Small intestine (tissue), 7 donors: Measurements from ENCODE around the gene ZFP92. TPM values are rescaled to one million over a fixed set of nuclear protein-coding genes. Genes with fewer than 3 reads are reported as not detected.
A peak's percentile ranks its signal among the peaks of the same experiment; 100 is the strongest.

Experiments
- DNase-seq, 2 donors: peaks; one replicate each; pipeline versions ENCODE4 v3.0.0 to v3.0.0-alpha.2; 2013
- FAIRE-seq: peaks from 2 replicates; lab custom pipeline; 2012; peaks lifted over from hg19 to GRCh38; lab: Jason Lieb, UNC
- H3K27ac ChIP-seq, 3 donors: one replicate each; pipeline ENCODE4 v1.5.1; 2013; ENCODE audit warnings: low read length in 2 of 3, mild to moderate bottlenecking in 2 of 3, control low read depth in 1 of 3, inconsistent platforms in 1 of 3, low read depth in 1 of 3, moderate library complexity in 1 of 3
- H3K27me3 ChIP-seq, 3 donors: one replicate each; pipeline ENCODE4 v1.6.1; 2013; ENCODE audit warnings: low read length in 3 of 3, inconsistent platforms in 1 of 3; ENCODE audit not compliant: control insufficient read depth in 3 of 3, insufficient read depth in 3 of 3
- H3K36me3 ChIP-seq, 3 donors: one replicate each; pipeline ENCODE4 v1.6.1; 2013; ENCODE audit warnings: low read length in 3 of 3, inconsistent platforms in 1 of 3, low read depth in 1 of 3, mild to moderate bottlenecking in 1 of 3, moderate library complexity in 1 of 3; ENCODE audit not compliant: control insufficient read depth in 3 of 3, insufficient read depth in 2 of 3
- H3K4me1 ChIP-seq, 3 donors: one replicate each; pipeline ENCODE4 v1.6.1; 2013; ENCODE audit warnings: low read length in 2 of 3, inconsistent platforms in 1 of 3, low read depth in 1 of 3, mild to moderate bottlenecking in 1 of 3, moderate library complexity in 1 of 3; ENCODE audit not compliant: control insufficient read depth in 3 of 3, insufficient read depth in 2 of 3
- H3K4me3 ChIP-seq, 3 donors: one replicate each; pipeline ENCODE4 v1.5.1; 2013; ENCODE audit warnings: low read length in 3 of 3, control low read depth in 1 of 3, inconsistent platforms in 1 of 3, low read depth in 1 of 3, mild to moderate bottlenecking in 1 of 3, moderate library complexity in 1 of 3
- H3K9me3 ChIP-seq, 2 donors: one replicate each; pipeline ENCODE4 v1.6.1; 2013; ENCODE audit warnings: low read depth in 1 of 2, low read length in 1 of 2; ENCODE audit not compliant: control insufficient read depth in 2 of 2, insufficient read depth in 1 of 2
- WGBS, 3 donors: extraction: QIAGEN DNeasy Blood & Tissue Kit; methylation state at CpG; one replicate each; pipeline ENCODE4 v1.1.7; 2013; 5-methylcytosine and 5-hydroxymethylcytosine counted together
- polyA plus RNA-seq, 4 donors: library from polyadenylated mRNA; stranded (reverse) in 3 of 4; unstranded in 1 of 4; fragments of 200-250 nt in 3 of 4; fragments of 120-200 nt in 1 of 4; gene quantifications; one replicate each; pipeline versions ENCODE4 v1.2.1 to v1.2.3, GENCODE V29; 2013
- donor health status: healthy with polysubstance abuse.
- donor health status: control.
- donor health status: control.
- donor health status: Bipolar disorder and iron deficiency.
- donor health status: healthy.

ZFP92 gene
- polyA plus RNA-seq, 4 donors = 0.27 to 3.8 (median 0.42) TPM; not detected in 1

DNA sequence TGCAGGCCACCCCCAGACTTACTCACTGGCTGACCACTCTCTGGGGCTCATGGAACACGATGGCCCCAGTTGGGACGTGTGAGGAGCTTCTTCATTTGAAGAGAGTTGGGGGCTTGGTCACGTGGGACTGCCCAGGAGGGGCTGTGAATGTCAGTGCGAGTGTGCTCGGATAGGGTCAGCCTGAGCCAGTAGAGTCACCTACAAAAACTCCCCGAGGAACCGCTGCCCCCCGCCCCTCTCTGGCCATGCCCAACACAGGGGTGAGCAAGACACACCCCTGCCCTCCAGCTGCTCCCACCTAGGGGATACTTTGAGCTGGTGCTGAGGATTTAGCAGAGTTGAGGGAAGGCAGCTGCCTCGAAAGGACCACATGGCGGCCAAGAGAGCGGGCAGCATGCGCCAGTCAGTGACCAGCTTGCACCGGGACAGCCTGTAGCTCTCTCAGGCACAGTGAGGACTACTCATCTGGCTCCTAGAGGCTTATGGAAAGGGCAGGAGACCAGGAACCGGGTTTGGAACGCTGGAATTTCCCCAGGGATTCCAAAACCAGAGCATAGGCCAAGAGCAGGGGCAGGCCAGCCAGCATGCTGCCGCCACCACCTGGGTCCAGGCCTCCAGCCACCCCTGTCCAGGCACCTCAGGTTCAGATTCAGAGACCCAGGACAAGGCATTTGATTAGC, 18.5 kb upstream of the ZFP92 start:
- no peaks in the 10 kb centered on the region for H3K9me3 ChIP-seq
- no peak for DNase-seq
- no peaks in the 10 kb centered on the region for H3K36me3 ChIP-seq
- H3K27me3 ChIP-seq = no peaks in the 10 kb centered on the region
- H3K27ac ChIP-seq = no peak overlapping the region
- FAIRE-seq = no peak
- H3K4me1 ChIP-seq = no peaks in the 10 kb centered on the region
- no peak overlapping the region for H3K4me3 ChIP-seq
- 86 to 92% (median 88%) methylated on average over 16 of the region's 16 CpGs for WGBS, 3 donors

DNA sequence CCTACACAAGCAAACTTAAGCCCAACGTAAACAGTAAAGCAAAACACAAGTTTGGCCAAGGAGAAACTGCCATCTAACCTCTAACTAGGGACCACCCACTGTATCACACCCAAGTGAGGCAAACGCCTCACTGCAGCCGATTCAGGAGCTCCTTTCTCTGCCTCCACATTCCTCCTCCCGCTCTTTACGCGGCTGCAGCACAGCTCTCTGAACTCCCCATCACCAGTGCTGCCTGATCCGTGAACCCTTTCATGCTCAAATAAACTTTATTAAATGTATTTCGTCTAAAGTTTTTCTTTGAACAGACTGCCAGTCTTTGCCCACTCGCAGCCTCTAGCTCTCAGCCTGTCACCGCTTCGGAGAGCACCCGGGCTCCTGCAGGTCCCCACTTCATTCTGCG, 16.7 kb upstream of the ZFP92 start:
- Histone ChIP-seq H3K27ac (no peak overlapping the region), H3K9me3 (no peaks in the 10 kb centered on the region), H3K27me3 (no peaks in the 10 kb centered on the region), H3K4me3 (no peak overlapping the region), H3K36me3 (no peaks in the 10 kb centered on the region), H3K4me1 (no peaks in the 10 kb centered on the region)
- 52 to 82% (median 64%) methylated on average over 13 of the region's 13 CpGs for WGBS, 3 donors
- FAIRE-seq (no peak), DNase-seq (no peak)

DNA sequence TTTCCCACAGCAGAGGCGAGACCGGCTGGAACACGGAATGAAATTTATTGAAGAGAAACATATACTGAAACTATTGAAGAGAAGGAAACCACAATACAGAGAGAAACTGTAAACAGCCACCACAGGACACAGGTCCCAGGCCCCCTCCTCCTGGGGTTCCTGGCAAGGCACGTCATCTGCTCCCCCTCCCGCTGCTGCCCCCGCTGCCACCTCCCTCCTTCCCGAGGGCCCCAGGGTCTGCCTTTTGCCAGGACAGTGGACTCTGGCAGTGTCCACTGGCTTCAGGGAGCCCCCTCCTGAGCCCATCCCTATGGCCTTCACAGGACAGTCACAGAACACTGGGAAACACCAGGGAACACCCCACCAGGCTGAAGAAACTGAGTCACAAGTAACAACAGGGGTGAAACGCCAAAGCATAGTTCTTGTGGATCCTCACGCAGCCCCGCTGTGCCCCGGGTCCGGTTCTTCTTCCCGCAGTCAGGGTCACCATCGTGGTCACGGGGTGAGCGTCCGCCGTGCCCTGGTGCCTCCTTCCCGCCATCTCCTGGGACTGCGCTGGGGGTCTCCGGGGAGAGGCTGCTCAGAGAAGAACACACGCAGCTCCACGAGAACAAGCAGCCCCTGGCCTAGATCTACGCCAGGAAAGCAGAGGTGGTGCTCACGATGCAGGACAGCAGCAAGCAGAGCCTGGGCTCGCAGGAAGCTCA, 15.5 kb upstream of the ZFP92 start:
- no peaks in the 10 kb centered on the region for H3K36me3 ChIP-seq
- H3K4me1 ChIP-seq = no peaks in the 10 kb centered on the region
- DNase-seq = no peak
- no peak for FAIRE-seq
- H3K27ac ChIP-seq = no peak overlapping the region
- H3K27me3 ChIP-seq = no peaks in the 10 kb centered on the region
- no peak overlapping the region for H3K4me3 ChIP-seq
- 82 to 92% (median 87%) methylated on average over 24 to 26 of the region's 26 CpGs for WGBS, 3 donors
- H3K9me3 ChIP-seq = no peaks in the 10 kb centered on the region

DNA sequence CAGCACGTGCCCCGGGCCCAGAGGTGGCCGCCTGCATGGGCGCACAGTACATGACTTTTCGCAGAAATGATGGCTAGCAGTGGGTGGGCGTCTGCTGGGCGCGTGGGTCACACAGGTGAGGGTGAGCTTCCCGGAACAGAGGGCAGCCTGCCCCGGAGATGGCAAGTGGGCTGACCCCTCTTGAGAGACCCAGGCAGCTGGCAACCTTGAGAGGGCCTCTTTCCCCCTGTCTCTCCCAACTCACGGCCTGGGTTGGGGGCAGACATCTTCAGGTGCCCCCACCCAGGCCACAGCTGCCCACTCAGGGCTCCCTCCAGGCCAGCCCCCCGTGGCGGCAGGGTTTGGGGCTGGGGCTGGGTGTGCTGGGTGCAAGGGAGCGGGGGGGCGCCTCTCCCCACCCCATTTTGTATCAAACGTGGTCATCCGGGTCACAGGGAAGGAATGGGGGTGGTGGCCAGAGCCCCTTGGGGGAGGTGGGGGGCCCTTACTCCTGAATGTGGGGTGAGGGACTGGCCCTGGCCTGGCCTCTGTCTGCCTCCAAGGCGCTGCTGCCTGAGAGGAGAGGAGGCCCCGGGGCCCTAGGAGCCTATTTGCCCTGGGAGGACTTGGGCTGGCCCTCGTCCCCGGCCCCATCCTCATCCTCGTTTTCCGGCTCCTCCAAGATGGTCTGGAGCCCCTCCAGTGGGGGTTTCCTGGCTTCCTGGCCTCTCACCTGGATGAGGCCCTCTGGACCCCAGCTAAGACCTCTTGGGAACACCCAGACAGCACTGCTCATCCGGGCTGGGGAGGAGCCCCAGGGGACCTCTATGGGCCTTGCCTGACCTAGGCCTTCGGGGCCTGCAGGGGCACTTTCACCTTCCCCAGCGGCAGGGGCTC, 14.7 kb upstream of the ZFP92 start:
- FAIRE-seq (no peak), DNase-seq (no peak)
- Histone ChIP-seq H3K27me3 (no peaks in the 10 kb centered on the region), H3K9me3 (no peaks in the 10 kb centered on the region), H3K4me3 (no peak overlapping the region), H3K27ac (no peak overlapping the region), H3K36me3 (no peaks in the 10 kb centered on the region), H3K4me1 (no peaks in the 10 kb centered on the region)
- 84 to 93% (median 89%) methylated on average over 9 to 26 of the region's 26 CpGs for WGBS, 3 donors

DNA sequence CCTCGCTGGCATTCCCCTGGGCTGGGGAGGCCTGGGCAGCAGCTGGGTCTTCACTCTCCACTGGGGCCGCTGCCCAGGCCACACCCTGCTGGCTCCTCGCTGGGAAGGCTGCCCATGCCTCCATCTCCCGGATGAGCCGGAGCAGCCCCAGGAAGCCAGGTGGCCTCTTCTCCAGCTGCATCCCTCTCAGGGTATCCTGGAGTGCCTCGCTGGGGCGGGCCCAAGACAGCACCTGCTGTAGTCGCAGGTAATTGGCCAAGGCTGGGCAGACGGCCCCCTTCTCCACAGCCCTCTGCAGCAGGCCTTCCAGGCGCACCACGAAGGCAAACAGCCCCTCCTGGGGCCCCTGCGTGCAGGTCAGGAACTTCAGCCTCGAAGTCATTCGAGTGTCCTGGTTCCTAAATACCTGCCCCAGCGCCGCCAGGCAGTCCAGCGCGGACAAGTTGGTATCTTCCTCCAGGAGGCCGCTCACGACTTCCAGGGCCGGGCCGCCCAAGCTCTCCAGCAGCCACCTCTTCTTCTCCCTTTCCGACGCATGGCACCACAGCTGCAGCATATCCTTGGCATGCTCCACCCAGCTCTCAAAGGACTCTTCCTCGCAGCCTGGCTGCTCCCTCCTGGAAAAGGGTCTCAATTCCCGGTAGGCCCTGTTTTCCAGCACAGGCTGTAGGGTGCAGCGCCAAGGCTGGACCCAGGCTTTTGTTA, 13.9 kb upstream of the ZFP92 start:
- Histone ChIP-seq H3K27me3 (no peaks in the 10 kb centered on the region), H3K9me3 (no peaks in the 10 kb centered on the region), H3K4me3 (no peak overlapping the region), H3K27ac (no peak overlapping the region), H3K4me1 (no peaks in the 10 kb centered on the region), H3K36me3 (no peaks in the 10 kb centered on the region)
- WGBS, 3 donors = 73 to 88% (median 74%) methylated on average over 24 to 27 of the region's 27 CpGs
- FAIRE-seq (no peak), DNase-seq (no peak)

DNA sequence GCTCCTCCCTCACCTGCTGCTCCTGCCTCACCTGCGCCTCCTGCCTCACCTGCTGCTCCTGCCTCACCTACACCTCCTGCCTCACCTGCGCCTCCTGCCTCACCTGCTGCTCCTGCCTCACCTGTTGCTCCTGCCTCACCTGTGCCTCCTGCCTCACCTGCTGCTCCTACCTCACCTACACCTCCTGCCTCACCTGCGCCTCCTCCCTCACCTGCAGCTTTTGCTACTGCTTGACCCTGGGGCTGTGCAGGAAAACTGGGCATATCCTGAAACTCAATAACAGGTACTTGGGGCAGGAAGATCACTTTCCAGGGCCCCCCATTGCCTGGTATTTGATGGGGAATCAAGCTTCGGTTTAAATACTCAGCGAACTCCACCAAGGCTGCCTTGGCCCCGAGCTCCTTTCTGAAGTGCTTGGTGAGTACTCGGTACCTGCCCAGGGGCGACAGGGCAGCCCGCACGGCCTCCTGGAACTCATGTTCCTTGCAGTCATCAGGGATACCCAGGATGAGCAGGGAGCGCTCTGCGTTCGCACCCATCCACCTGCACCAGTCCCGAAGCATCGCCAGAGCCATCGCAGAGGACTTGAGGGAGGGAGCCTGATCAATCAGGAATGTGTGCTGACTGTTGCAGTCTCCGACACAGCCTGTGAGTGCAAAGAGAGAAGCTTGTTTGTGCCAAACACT, 12.9 kb upstream of the ZFP92 start:
- no peaks in the 10 kb centered on the region for H3K9me3 ChIP-seq
- WGBS, 3 donors = 81 to 89% (median 86%) methylated on average over 14 to 17 of the region's 17 CpGs
- no peak for DNase-seq
- H3K27me3 ChIP-seq = no peaks in the 10 kb centered on the region
- H3K36me3 ChIP-seq = no peaks in the 10 kb centered on the region
- H3K4me3 ChIP-seq = no peak overlapping the region
- no peak for FAIRE-seq
- H3K4me1 ChIP-seq = no peaks in the 10 kb centered on the region
- no peak overlapping the region for H3K27ac ChIP-seq

DNA sequence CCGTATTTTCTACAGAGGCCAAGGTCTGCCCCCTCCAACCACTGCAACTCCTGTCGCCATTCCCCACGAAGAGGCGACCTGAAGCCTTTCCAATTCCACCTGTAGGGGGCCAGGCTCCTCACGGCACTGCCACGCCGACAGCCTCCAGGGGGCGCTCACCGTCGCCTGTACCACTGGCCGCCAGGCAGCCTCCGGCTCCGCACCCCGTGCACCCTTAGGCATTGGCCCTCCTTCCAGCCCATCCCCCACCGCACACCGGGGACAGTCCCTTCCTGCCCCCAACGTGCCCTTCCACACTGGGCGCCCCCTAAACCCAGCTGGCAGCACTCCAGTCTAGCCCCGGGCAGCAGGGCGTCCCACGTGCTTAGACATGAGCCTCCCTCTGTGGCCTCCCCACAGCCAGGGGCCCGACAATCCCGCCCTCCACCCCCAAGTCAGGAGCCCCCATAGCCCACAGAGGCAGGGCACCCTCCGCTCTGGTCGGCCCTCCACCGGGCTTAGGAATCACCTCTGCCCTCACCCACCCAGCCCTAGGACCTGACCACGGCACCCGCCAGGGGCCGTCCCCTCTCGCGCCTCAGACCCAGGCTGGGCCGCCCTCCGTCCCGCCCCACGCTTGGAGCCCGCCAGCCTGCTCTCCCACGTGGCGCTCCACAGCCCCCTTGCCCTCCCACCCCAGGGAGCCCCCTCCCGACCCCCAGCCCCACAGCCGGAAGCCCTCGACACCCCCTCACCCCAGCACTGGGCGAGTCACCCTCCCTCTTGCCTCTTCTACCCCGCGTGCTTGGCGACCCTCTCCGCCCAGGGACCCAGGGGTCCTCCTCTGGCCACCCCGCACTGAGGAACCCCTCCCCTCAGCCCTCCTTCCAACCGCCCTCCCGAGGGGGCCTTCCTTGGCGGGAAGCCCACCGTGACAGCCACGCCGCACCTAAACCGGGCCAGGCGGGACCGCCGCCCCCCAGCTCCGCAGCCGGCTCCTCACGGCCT, 10.8 kb upstream of the ZFP92 start:
- Histone ChIP-seq H3K27me3 (no peaks in the 10 kb centered on the region), H3K36me3 (no peaks in the 10 kb centered on the region), H3K27ac (no peak overlapping the region), H3K4me1 (no peaks in the 10 kb centered on the region), H3K9me3 (no peaks in the 10 kb centered on the region), H3K4me3 (no peak overlapping the region)
- FAIRE-seq (no peak), DNase-seq (peak; percentile 9 to 32)
- WGBS, 3 donors = 27 to 82% (median 78%) methylated on average over 14 to 60 of the region's 60 CpGs
